BJ (cell line): ENCODE measurements around the gene MLLT3. TPM values are rescaled to one million over a fixed set of nuclear protein-coding genes. Genes with fewer than 3 reads are reported as not detected.

ENCODE experiments used
- CTCF ChIA-PET: fragments of 350-600 bp; formaldehyde crosslinking; extraction: SDS; loops from one replicate; lab custom pipeline; 2021; ENCODE audit warnings: antibody characterized with exemption, inconsistent platforms; lab: Yijun Ruan, JAX
- POLR2A ChIA-PET: fragments of 300-600 bp; sonication (Branson Sonifier 250); formaldehyde crosslinking; extraction: SDS; loops from one replicate; lab custom pipeline; 2021; ENCODE audit warnings: antibody characterized with exemption; lab: Charles Lee
- DNase-seq: peaks from one replicate; pipeline ENCODE4 v3.0.0-alpha.2; 2011; ENCODE audit warnings: low read depth
- H3K27me3 ChIP-seq: 2 replicates; pipeline ENCODE4 v1.6.0; 2011; ENCODE audit warnings: low read length; ENCODE audit not compliant: control insufficient read depth, insufficient read depth
- H3K36me3 ChIP-seq: 2 replicates; pipeline ENCODE4 v1.5.1; 2011; ENCODE audit warnings: low read length; ENCODE audit not compliant: control insufficient read depth, insufficient read depth
- H3K4me3 ChIP-seq: 2 replicates; pipeline ENCODE4 v1.5.1; 2011; ENCODE audit warnings: low read depth, mild to moderate bottlenecking, control low read depth, low read length
- CTCF ChIP-seq: IDR thresholded peaks from 2 replicates; pipeline ENCODE4 v1.5.1; 2011; ENCODE audit warnings: low read depth, mild to moderate bottlenecking, control low read depth, inconsistent platforms, low read length, moderate library complexity; ENCODE audit not compliant: insufficient read depth
- polyA plus RNA-seq: library from polyadenylated mRNA; depleted of rRNA; stranded (reverse); fragments of >200 nt; gene quantifications from 2 replicates; pipeline ENCODE4 v1.2.3, GENCODE V29; 2011

MLLT3 gene
- polyA plus RNA-seq, 1 experiment = 13.8 TPM

- ChIA-PET POLR2A (no interaction called here), CTCF (no interaction called here)
- TF ChIP-seq CTCF = no peak
- no peaks in the 10 kb centered on the region for H3K27me3 ChIP-seq
- H3K36me3 ChIP-seq = no peaks in the 10 kb centered on the region; the same call in 1 of the 2 replicates
- no peak for DNase-seq
- H3K4me3 ChIP-seq = no peak overlapping the region
These were observed 272.7 kb downstream of the MLLT3 start for GRCh38 chr9:20349568-20349967.

GRCh38 chr9:20343325-20343724, 279.0 kb downstream of the MLLT3 start:
- TF ChIP-seq CTCF = no peak
- no peak for DNase-seq
- Histone ChIP-seq H3K36me3 (no peaks in the 10 kb centered on the region; the same call in 1 of the 2 replicates), H3K27me3 (no peaks in the 10 kb centered on the region), H3K4me3 (no peak overlapping the region)
- POLR2A ChIA-PET = no interaction called here
- CTCF ChIA-PET = interaction anchor here (1.2 kb wide), 1 partner anchor 9 kb away, joined by 5 read pairs; no protein-coding TSS in a partner anchor

GRCh38 chr9:20340511-20340861, 281.8 kb downstream of the MLLT3 start:
- H3K36me3 ChIP-seq = no peaks in the 10 kb centered on the region
- no peak for DNase-seq
- H3K4me3 ChIP-seq = no peak overlapping the region
- CTCF ChIA-PET = no interaction called here
- no peak for TF ChIP-seq CTCF
- POLR2A ChIA-PET = no interaction called here
- no peaks in the 10 kb centered on the region for H3K27me3 ChIP-seq

- CTCF ChIA-PET = no interaction called here
These were observed 286.5 kb downstream of the MLLT3 start for GRCh38 chr9:20335668-20336332.

GRCh38 chr9:20333991-20334390, 288.3 kb downstream of the MLLT3 start:
- H3K27me3 ChIP-seq = peaks cover 1% of the 10 kb centered on the region; the same call in 1 of the 2 replicates
- no peak overlapping the region for H3K4me3 ChIP-seq
- no peaks in the 10 kb centered on the region for H3K36me3 ChIP-seq
- CTCF ChIA-PET = interaction anchor here (1.3 to 3.2 kb wide), 3 partner anchors 10 to 14 kb away, joined by 3 to 8 read pairs (median 5); no protein-coding TSS in a partner anchor
- TF ChIP-seq CTCF = no peak
- POLR2A ChIA-PET = no interaction called here
- DNase-seq = no peak

More at GRCh38 chr9:20335668-20336332, 286.5 kb downstream of the MLLT3 start:
- no peak for DNase-seq
- Histone ChIP-seq H3K27me3 (no peaks in the 10 kb centered on the region), H3K36me3 (no peaks in the 10 kb centered on the region), H3K4me3 (no peak overlapping the region)
- POLR2A ChIA-PET = no interaction called here
- TF ChIP-seq CTCF = no peak
